GM12878 (cell line): ENCODE data around the gene DPH1. TPM values are rescaled to one million over a fixed set of nuclear protein-coding genes. Genes with fewer than 3 reads are reported as not detected.

Experiments
- ATAC-seq: fragments of 200-7000 bp; cut with Tn5 transposase; 3 replicates; pipeline ENCODE4 v1.9.1; 2020; ENCODE audit warnings: mild to moderate bottlenecking, moderate library complexity
- BruUV-seq: library from RNA; stranded (reverse); fragments of 400-500 nt; replicated peaks from 2 replicates; lab custom pipeline; 2021; lab: Mats Ljungman, UMichigan
- CTCF ChIA-PET: fragments of 300-600 bp; sonication (Branson Sonifier 250); formaldehyde crosslinking; extraction: SDS; loops from one replicate; lab custom pipeline; 2021; ENCODE audit warnings: inconsistent platforms; lab: Yijun Ruan, JAX
- POLR2A ChIA-PET: fragments of 350-600 bp; formaldehyde crosslinking; extraction: SDS; loops from one replicate; lab custom pipeline; 2021; ENCODE audit warnings: inconsistent platforms; lab: Charles Lee
- RAD21 ChIA-PET: fragments of 300-600 bp; sonication (Branson Sonifier 250); formaldehyde crosslinking; loops from one replicate; lab custom pipeline; 2023; ENCODE audit warnings: antibody characterized with exemption; ENCODE audit not compliant: unreplicated experiment; lab: Charles Lee
- SMC1A ChIA-PET: fragments of 300-600 bp; sonication (Branson Sonifier 250); formaldehyde crosslinking; loops from one replicate; lab custom pipeline; 2023; ENCODE audit not compliant: unreplicated experiment, uncharacterized antibody; lab: Charles Lee
- DNase-seq: peaks from one replicate; pipeline ENCODE4 v3.0.0-alpha.2; 2011; ENCODE audit warnings: low read depth, low spot score
- FAIRE-seq: peaks from 3 replicates; lab custom pipeline; 2011; peaks lifted over from hg19 to GRCh38; lab: Jason Lieb, UNC
- H2AFZ ChIP-seq: 2 replicates; pipeline ENCODE4 v1.6.0; 2011; ENCODE audit warnings: low read depth, low read length, control low read depth; ENCODE audit not compliant: control insufficient read depth
- H3K27ac ChIP-seq: 2 replicates; pipeline ENCODE4 v1.5.1; 2011; ENCODE audit warnings: control low read depth; ENCODE audit not compliant: control insufficient read depth, insufficient read depth
- H3K27me3 ChIP-seq, 2 experiments: replicated peaks in 1 of 2; 2 replicates each; pipeline versions ENCODE4 v1.6.0 to v1.6.1; 2011; ENCODE audit warnings: low read length in 1 of 2; ENCODE audit not compliant: control insufficient read depth in 2 of 2, insufficient read depth in 2 of 2
- H3K36me3 ChIP-seq, 2 experiments: 2 replicates each; pipeline ENCODE4 v1.5.1; 2011; ENCODE audit warnings: low read length in 1 of 2; ENCODE audit not compliant: control insufficient read depth in 2 of 2, insufficient read depth in 2 of 2
- H3K4me1 ChIP-seq: 2 replicates; pipeline ENCODE4 v1.6.1; 2011; ENCODE audit warnings: mild to moderate bottlenecking, low read length, moderate library complexity, mixed read lengths; ENCODE audit not compliant: control insufficient read depth, insufficient read depth
- H3K4me2 ChIP-seq: 2 replicates; pipeline ENCODE4 v1.6.0; 2011; ENCODE audit warnings: control low read depth; ENCODE audit not compliant: control insufficient read depth, insufficient read depth
- H3K4me3 ChIP-seq: fragments of 200-600 bp; sonication (generic); 2 replicates; pipeline ENCODE4 v1.5.1; 2016
- H3K79me2 ChIP-seq: 2 replicates; pipeline ENCODE4 v1.6.0; 2011; ENCODE audit warnings: low read length; ENCODE audit not compliant: control insufficient read depth, insufficient read depth
- H3K9ac ChIP-seq: 2 replicates; pipeline ENCODE4 v1.8.0; 2011; ENCODE audit warnings: low read length, control low read depth, mixed read lengths; ENCODE audit not compliant: control insufficient read depth, insufficient read depth
- H3K9me3 ChIP-seq: replicated peaks from 3 replicates; pipeline ENCODE4 v1.5.1; 2011; ENCODE audit warnings: mild to moderate bottlenecking, low read length; ENCODE audit not compliant: control insufficient read depth, insufficient read depth
- H4K20me1 ChIP-seq: 2 replicates; pipeline ENCODE4 v1.6.0; 2011; ENCODE audit not compliant: control insufficient read depth, insufficient read depth
- CHD1 ChIP-seq: IDR thresholded peaks from 2 replicates; pipeline ENCODE4 v1.6.1; 2012; ENCODE audit warnings: low read depth, low read length, improper control_type of control experiment
- LARP7 ChIP-seq: fragments of 450-650 bp; IDR thresholded peaks from 2 replicates; pipeline ENCODE4 v1.6.1; 2017; ENCODE audit warnings: mild to moderate bottlenecking
- MYB ChIP-seq: fragments of 150-350 bp; IDR thresholded peaks from 2 replicates; pipeline ENCODE4 v1.6.1; 2014; ENCODE audit warnings: mild to moderate bottlenecking, low read depth, low read length, borderline replicate concordance
- POLR2A ChIP-seq: IDR thresholded peaks from 2 replicates; pipeline ENCODE4 v1.6.1; 2011; ENCODE audit warnings: low read depth, mild to moderate bottlenecking, low read length
- ZBED1 ChIP-seq: IDR thresholded peaks from 2 replicates; pipeline ENCODE4 v1.6.1; 2016; ENCODE audit warnings: borderline replicate concordance
- ZNF622 ChIP-seq: fragments of 450-650 bp; IDR thresholded peaks from 2 replicates; pipeline ENCODE4 v1.6.1; 2017; ENCODE audit warnings: mild to moderate bottlenecking, inconsistent platforms
- WGBS: methylation state at CpG from one replicate; pipeline ENCODE4 v1.1.6; 2016; ENCODE audit warnings: low lambda C conversion rate; ENCODE audit not compliant: insufficient replicate concordance, insufficient coverage; ENCODE audit errors: missing lambda C conversion rate; 5-methylcytosine and 5-hydroxymethylcytosine counted together
- in situ Hi-C: fragments of 300-500 bp; cut with MboI; formaldehyde crosslinking; loops from 9 replicates; pipeline ENCODE4 v1.14.3; 2018; ENCODE audit warnings: mixed read lengths
- intact Hi-C: fragments of 100-400 bp; cut with micrococcal nuclease; formaldehyde crosslinking; loops from one replicate; pipeline ENCODE4 v1.14.2; 2022; ENCODE audit not compliant: unreplicated experiment
- polyA plus RNA-seq, 11 experiments: library from polyadenylated mRNA; depleted of rRNA in 4 of 11; unstranded in 6 of 11; stranded (reverse) in 5 of 11; fragments of >200 nt; fragmentation: Nextera tagmentation in 4 of 11; fragmentation: Illumina TruSeq in 1 of 11; extraction: Ambion mirVana in 4 of 11; extraction: Trizol in 1 of 11; gene quantifications; 1 replicate in 1 of 11; 2 replicates in 10 of 11; pipeline versions ENCODE4 v1.2.1 to v1.2.3, GENCODE V29; 2011 to 2016; ENCODE audit warnings: inconsistent platforms in 2 of 11, missing spikeins in 2 of 11, low read depth in 1 of 11
- total RNA-seq, 4 experiments: library from RNA; depleted of rRNA in 3 of 4; stranded (reverse); fragments of >200 nt in 3 of 4; fragmentation: Illumina TruSeq in 1 of 4; extraction: Trizol in 1 of 4; gene quantifications; 2 replicates each; pipeline versions ENCODE4 v1.2.1 to v1.2.3, GENCODE V29; 2013 to 2021

Gene DPH1
- total and polyA plus RNA-seq, 10 of the 15 experiments (the other 5 are each of a cell fraction or from before 2014, with no cell fraction given), result 0.29 to 33.6 (median 20.2) TPM

DNA sequence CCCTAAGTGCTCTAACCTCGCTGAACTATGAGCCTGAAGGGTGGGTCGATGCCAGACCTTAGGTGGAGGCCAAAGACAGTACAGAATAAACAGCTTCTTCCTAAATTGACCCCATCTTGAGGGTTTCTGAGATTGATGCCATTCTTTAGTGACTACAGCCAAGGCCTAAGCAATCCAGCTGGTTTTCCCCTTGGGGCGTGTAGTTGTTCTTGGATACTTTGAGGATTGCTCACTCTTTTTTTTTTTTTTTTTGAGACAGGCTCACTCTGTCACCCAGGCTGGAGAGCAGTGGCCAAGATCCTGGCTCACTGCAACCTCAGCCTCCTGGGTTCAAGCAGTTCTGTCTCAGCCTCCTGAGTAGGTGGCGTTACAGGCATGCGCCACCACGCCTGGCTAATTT is 13.8 kb downstream of the DPH1 start:
- SMC1A ChIA-PET, result interaction anchor here (0.6 to 0.7 kb wide), 2 partner anchors 22 to 327 kb away, joined by 3 read pairs; no protein-coding TSS in a partner anchor
- no TSS peak for BruUV-seq
- Histone ChIP-seq H3K27me3 (no peaks in the 10 kb centered on the region), H4K20me1 (no peaks in the 10 kb centered on the region), H2AFZ (no peak overlapping the region), H3K4me1 (peaks cover 16% of the 10 kb centered on the region), H3K27ac (no peak overlapping the region), H3K9me3 (no peaks in the 10 kb centered on the region), H3K79me2 (peaks cover 13% of the 10 kb centered on the region), H3K36me3 (peaks cover 0 to 2% of the 10 kb centered on the region in 2 experiments; a peak in 3 of 4 replicates), H3K4me2 (no peak overlapping the region), H3K9ac (no peak overlapping the region), H3K4me3 (no peak overlapping the region)
- no peak for DNase-seq
- FAIRE-seq, result no peak
- no peak for TF ChIP-seq CHD1
- TF ChIP-seq POLR2A, result 0 out of 2 replicates have a peak, but pooled peaks have one; percentile 23
- WGBS, result 98% methylated on average over 6 of the region's 6 CpGs
- POLR2A ChIA-PET, result interaction anchor here (0.7 kb wide), 1 partner anchor 110 kb away, joined by 3 read pairs; no protein-coding TSS in a partner anchor
- in situ Hi-C loops, result no loop called here
- intact Hi-C loops, result loop anchor here (5.0 kb wide), 1 partner anchor 321 kb away; the partner anchor contains the start of gene WDR81
- CTCF ChIA-PET, result no interaction called here
- RAD21 ChIA-PET, result interaction anchor here (0.9 kb wide), 1 partner anchor 12 kb away, joined by 3 read pairs; no protein-coding TSS in a partner anchor
- no peak for ATAC-seq

DNA sequence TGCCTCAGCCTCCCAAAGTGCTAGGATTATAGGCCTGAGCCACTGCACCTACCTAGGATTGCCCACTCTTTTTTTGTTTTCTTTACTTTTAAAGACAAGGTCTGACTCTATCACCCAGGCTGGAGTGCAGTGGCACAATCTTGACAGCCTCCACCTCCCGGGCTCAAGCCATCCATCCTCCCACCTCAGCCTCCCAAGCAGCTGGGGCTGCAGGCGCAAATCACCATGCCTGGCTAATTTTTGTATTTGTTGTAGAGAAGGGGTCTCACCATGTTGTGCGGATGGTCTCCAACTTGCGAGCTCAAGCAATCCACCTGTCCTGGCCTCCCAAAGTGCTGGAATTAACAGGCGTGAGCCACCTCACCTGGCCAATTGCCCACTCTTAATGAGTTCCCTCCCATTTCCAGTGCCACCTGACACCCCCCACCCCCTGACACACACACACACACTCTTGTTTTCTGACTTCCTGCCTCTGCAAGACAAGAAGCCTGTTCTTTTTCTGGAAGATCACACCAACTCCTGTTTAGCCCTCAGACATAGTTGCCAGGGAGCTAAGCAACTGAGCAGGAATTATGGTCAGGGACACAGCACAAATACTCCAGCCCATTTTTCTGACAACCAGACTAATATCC is 14.4 kb downstream of the DPH1 start:
- no TSS peak for BruUV-seq
- POLR2A ChIA-PET, result interaction anchor here (0.6 to 0.7 kb wide), 2 partner anchors 110 to 131 kb away, joined by 3 read pairs; no protein-coding TSS in a partner anchor
- RAD21 ChIA-PET, result no interaction called here
- no peak for ATAC-seq
- Histone ChIP-seq H2AFZ (no peak overlapping the region), H3K79me2 (peaks cover 13% of the 10 kb centered on the region), H3K27ac (no peak overlapping the region), H3K4me2 (no peak overlapping the region), H3K27me3 (no peaks in the 10 kb centered on the region), H3K4me3 (no peak overlapping the region), H4K20me1 (no peaks in the 10 kb centered on the region), H3K36me3 (peaks cover 0 to 2% of the 10 kb centered on the region in 2 experiments; a peak in 3 of 4 replicates), H3K9ac (no peak overlapping the region), H3K4me1 (peaks cover 20% of the 10 kb centered on the region), H3K9me3 (no peaks in the 10 kb centered on the region)
- in situ Hi-C loops (no loop called here), intact Hi-C loops (loop anchor here (5.0 kb wide), 1 partner anchor 322 kb away; the partner anchor contains the start of gene WDR81)
- DNase-seq, result no peak
- SMC1A ChIA-PET, result interaction anchor here (0.6 kb wide), 1 partner anchor 328 kb away, joined by 3 read pairs; no protein-coding TSS in a partner anchor
- FAIRE-seq, result no peak
- CTCF ChIA-PET, result interaction anchor here (1.0 kb wide), 2 partner anchors 162 to 323 kb away, joined by 3 read pairs; no protein-coding TSS in a partner anchor
- 100% methylated on average over 5 of the region's 5 CpGs for WGBS
- TF ChIP-seq MYB (no peak), ZNF622 (no peak), LARP7 (no peak), ZBED1 (no peak)
